ENCODE results near the gene TXNDC16.
"Not testable (repeated sequence)": the region's sequence is repeated elsewhere in the genome, so short reads cannot be mapped to it uniquely, and the experiment has no call there.

Gene TXNDC16, protein sequence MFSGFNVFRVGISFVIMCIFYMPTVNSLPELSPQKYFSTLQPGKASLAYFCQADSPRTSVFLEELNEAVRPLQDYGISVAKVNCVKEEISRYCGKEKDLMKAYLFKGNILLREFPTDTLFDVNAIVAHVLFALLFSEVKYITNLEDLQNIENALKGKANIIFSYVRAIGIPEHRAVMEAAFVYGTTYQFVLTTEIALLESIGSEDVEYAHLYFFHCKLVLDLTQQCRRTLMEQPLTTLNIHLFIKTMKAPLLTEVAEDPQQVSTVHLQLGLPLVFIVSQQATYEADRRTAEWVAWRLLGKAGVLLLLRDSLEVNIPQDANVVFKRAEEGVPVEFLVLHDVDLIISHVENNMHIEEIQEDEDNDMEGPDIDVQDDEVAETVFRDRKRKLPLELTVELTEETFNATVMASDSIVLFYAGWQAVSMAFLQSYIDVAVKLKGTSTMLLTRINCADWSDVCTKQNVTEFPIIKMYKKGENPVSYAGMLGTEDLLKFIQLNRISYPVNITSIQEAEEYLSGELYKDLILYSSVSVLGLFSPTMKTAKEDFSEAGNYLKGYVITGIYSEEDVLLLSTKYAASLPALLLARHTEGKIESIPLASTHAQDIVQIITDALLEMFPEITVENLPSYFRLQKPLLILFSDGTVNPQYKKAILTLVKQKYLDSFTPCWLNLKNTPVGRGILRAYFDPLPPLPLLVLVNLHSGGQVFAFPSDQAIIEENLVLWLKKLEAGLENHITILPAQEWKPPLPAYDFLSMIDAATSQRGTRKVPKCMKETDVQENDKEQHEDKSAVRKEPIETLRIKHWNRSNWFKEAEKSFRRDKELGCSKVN

DNA sequence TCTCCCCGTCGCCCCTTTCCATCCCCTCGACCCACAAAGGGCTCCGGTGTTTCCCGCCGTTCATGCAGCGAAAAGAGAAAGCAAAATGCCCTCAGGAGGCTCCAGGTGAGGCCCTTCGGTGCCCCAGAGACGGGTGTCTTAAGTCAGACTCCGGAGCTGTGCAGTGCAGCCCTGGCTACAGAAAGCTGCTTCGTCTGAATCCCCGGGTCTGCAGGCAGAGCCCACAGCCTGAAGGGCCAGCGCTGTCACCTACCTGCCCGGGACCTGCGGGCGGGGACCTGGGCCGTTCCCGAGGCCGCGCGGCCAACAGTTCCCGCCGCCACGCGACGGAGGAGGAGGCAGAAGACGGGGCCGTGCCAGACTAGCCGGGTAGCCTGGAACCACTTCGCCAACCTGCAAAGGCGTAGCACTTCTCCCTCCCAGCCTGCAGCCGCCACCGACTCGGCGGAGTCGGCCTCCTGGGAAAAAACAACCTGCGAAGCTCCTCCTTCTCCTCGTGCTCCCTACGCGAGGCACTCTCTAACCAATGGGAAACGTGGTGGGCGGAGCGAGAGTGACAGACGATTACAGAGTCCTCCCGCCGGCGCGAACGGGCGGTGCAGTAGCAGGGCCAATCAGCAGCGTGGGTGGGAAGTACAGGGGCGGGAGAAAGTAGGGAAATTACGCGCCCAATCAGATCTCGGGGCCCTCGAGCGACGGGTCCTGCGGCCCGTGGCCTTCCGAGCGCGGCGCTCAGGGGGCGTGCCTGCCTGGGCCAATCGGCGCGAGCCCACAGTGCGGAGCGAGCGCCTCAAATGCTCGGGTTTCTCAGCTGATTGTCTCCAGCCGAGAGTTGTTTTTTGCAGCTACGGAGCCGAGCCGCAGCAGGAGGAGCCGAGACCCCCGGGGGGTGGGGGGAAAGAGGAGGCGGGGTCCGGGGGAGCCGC lies at the start of gene TXNDC16, which contains the start of gene GPR137C:
Gene TXNDC16 (minus strand): TSS at position 443 of the 926 bp plus-strand sequence. CDS start 8,948 bp downstream, outside the sequence.
Gene GPR137C (plus strand): TSS at position 774 of the 926 bp plus-strand sequence. CDS start 312 bp downstream, outside the sequence.
- in situ Hi-C loops (cut with MboI; ENCODE audit: low sequenced_read_pairs): no loop called here

DNA sequence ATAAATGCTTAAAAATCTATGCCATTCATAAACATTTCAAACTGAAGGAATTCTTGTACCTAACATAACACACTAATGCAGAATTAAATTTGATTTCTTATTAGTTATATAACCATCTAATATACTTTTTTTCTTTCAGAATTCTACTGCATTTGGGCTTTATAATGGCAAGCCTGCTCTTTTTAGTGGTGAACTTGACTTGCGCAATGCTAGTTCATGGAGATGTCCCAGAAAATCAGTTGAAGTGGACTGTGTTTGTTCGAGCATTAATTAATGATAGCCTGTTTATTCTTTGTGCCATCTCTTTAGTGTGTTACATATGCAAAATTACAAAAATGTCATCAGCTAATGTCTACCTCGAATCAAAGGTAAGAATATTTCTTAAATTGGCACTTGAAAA lies 47.7 kb upstream of the TXNDC16 start:
- in situ Hi-C loops (cut with MboI; ENCODE audit: low sequenced_read_pairs): no loop called here

DNA sequence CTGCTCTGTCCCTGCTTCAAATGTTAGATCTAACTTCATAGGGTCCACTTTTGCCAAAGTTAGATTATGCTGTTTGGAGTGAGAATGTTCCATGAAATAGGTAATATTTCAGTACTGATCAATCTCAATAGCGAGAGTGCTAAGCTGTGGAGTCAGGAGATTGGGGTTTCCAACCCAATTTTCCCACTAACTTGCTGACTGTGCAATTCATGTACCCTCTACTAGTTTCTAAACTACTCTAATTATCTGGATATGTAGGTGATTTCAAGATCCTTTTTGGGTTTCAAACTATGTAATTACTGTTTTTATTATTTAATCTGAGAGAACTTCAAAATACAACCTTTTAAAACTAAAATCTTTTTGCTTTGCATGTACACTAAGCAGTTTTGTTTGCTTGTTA lies 46.3 kb upstream of the TXNDC16 start:
- in situ Hi-C loops (cut with MboI; ENCODE audit: low sequenced_read_pairs): no loop called here

DNA sequence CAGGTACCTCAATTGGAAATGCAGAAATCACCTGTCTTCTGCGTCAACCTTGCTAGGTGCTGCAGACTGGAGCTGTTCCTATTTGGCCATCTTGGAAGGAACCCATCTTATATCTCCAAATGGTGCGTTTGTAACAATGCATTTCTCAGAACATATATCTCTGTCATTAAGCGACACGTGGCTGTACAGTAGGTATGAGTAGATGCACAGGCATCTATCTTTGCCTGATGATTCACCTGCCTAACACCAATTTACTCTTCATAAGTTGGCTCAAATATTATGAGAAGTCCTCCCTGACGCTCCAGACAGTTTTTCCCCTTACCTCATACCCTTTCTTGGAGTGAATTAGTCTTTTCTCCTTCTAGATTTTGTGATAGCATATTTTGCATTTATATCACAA lies 44.6 kb upstream of the TXNDC16 start:
- in situ Hi-C loops (cut with MboI; ENCODE audit: low sequenced_read_pairs): no loop called here

DNA sequence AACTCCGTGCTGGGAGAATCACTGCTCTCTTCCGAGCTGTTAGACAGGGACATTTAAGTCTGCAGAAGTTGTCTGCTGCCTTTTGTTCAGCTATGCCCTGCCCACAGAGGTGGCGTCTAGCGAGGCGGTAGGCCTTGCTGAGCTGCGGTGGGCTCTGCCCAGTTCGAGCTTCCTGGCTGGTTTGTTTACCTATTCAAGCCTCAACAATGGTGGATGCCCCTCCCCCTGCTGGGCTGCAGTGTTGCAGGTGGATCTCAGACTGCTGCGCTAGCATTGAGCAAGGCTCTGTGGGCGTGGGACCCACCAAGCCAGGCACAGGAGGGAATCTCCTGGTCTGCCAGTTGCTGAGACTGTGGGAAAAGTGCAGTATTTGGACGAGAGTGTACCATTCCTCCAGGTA lies 44.0 kb upstream of the TXNDC16 start:
- in situ Hi-C loops (cut with MboI; ENCODE audit: low sequenced_read_pairs): no loop called here

DNA sequence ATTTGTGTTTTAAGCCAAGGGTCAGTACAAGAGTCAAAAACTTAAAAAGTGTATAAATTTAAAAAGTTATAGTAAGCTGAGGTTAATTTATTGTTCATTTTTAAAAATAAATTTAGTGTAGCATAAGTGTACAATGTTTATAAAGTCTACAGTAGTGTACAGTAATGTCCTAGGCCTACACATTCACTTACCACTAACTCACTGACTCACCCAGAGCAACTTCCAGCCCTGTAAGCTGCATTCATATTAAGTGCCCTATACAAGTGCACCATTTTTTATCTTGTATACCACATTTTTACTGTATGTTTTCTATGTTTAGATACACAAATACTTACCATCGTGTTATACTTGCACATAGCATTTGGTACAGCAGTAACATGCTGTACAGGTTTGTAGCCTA lies 38.0 kb upstream of the TXNDC16 start:
- in situ Hi-C loops (cut with MboI; ENCODE audit: low sequenced_read_pairs): no loop called here

DNA sequence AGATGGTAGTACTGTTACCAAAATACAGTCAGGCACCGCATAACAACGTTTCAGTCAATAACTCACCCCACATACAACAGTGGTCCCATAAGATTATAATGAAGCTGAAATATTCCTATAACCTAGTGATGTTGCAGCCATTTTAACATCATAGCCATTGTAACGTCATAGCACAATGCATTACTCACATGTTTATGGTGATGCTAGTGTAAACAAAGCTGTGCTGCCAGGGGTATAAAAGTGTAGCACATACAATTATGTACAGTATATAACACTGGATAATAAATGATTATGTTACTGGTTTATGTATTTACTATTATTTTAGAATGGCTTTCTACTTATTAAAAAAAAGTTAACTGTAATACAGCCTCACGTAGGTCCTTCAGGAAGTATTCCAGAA lies 37.3 kb upstream of the TXNDC16 start:
- in situ Hi-C loops (cut with MboI; ENCODE audit: low sequenced_read_pairs): no loop called here

DNA sequence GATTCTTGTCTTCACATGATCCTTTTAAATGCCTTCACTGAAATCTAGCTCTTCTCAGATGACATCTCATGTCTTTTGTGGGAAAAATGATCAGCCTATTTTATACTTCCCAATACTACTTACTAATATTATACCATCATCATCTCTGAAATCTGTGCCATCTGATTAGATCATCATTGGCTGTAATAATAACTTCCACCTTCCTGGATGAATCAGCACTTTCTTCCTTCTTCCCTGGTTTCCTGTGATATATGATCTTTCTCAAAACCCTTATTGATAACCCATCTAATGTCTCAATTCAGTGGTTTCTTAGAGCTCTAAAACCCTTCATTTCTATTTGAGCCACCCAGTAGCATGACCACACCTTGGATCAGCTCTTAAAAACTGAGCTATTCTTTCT lies 31.2 kb upstream of the TXNDC16 start:
- in situ Hi-C loops (cut with MboI; ENCODE audit: low sequenced_read_pairs): no loop called here

DNA sequence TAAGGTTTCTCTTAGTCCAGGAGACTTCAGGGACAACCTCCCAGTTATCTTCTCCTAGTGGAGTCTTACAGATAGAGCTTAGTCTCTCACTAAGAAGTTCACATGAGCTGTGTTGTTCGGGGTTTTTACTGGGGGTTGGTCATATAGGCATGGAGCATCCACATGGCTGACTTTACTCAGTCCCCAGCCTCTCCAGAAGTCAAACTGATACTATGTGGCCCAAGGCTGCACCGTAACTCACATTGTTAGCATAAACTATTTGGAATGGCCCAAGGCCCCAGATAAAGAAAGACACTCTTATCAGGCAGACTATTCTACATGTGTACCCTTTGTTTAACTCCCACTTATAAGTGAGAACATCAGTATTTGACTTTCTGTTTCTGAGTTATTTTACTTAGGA lies 23.6 kb upstream of the TXNDC16 start:
- in situ Hi-C loops (cut with MboI; ENCODE audit: low sequenced_read_pairs): no loop called here

DNA sequence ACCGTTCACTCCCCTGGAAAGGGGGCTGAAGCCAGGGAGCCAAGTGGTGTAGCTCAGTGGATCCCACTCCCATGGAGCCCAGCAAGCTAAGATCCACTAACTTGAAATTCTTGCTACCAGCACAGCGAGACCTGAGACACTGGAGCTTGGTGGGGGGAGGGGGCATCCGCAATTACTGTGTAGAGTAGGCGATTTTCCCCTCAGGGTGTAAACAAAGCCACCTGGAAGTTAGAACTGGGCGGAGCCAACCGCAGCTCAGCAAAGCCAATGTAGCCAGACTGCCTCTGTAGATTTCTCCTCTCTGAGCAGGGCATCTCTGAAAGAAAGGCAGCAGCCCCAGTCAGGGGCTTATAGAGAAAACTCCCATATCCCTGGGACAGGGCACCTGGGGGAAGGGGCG lies 16.1 kb upstream of the TXNDC16 start:
- in situ Hi-C loops (cut with MboI; ENCODE audit: low sequenced_read_pairs): not testable (repeated sequence)

DNA sequence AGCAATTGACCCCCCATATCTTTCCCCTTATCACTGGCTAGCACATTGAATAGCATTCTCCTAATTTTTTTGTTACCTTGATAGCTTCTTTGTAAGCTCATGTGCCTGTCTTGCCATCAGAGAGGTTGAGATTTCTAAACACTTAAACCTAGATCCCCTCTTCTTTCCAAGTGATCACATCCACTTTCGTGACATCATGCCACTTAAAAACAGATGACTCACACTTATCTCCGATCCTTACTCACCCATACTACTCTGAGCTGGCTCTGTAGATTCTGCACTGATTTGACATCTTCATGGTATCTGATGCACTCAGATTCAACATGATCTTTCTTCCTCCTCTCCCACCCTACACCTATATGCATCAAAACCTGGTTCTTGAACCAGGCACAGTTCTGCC lies 10.8 kb upstream of the TXNDC16 start:
- in situ Hi-C loops (cut with MboI; ENCODE audit: low sequenced_read_pairs): no loop called here

DNA sequence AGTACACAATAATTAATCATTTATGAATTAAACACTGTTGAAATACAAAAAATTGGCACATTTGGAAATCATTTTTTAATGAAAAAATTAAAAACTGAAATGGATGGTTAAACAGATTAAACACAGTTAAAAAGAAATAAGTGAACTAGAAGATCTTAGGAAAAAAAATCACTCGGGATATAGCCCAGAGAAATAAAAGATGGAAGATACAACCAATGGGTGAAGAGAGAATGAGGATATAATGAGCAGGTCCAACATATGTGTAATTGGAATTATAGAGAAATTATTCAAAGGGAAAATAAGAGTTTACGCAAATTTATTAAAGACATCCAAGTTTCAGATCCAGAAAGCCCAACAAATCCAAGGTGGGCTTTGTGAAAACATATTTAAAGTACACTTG lies 6.4 kb upstream of the TXNDC16 start:
- in situ Hi-C loops (cut with MboI; ENCODE audit: low sequenced_read_pairs): no loop called here

DNA sequence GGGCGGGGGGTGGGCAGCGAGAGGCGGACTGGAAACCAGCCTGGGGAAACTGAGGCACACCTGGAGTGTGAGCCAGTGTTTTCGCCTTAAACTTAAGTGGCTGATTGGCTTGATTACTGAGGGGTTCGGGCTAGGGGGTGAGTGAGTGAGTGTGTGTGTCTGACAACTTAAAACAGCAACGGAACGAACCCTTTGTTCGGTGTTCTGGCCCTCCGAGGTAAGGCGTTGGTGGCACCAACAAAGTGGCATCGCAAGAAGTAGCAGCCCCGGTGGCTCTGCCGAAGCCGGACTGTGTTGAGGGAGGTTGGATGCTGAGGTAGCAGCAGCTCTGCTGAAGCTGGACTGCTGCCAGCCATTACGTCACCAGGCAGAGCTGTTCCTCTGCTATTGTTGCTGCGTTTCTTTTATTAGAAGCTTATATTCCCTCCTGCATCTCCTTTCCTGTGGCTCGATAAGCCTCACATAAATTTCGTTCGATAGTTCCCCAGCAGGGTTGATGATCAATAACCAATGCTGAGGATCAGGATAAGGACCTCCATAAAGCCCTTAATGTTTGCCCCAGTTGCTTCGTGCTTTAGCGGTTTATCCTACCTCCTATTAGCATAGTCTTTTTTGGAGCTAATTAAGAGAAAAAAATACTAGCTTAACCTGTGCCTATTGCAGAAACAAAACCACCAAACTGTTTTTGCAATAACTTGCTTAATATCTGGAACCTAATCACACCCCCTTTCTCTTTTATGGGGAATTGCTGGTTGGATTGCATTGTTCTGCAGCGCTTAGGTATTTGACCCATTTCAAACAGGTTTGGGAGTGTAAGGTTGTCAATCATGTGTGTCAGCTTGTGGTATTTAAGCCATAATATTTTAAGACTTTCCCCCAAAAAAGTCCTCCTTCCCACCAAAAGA lies 1.6 kb upstream of the TXNDC16 start:
- in situ Hi-C loops (cut with MboI; ENCODE audit: low sequenced_read_pairs): no loop called here

DNA sequence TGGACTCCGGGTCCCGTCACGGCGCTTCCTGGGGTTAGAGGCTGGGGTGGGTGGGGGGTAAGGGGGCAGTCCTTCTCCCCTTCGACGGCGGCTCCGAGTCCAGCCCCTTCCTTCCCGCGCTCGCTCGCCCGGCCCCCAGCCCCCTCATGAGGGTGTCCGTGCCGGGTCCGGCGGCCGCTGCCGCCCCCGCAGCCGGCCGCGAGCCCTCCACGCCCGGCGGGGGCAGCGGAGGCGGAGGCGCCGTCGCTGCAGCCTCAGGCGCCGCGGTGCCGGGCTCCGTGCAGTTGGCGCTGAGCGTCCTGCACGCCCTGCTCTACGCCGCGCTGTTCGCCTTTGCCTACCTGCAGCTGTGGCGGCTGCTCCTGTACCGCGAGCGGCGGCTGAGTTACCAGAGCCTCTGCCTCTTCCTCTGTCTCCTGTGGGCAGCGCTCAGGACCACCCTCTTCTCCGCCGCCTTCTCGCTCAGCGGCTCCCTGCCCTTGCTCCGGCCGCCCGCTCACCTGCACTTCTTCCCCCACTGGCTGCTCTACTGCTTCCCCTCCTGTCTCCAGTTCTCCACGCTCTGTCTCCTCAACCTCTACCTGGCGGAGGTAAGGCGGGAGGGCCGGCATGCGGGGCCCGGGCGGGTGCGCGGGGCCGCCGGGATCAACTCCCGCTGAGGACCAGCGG lies 831 bp upstream of the TXNDC16 start:
- in situ Hi-C loops (cut with MboI; ENCODE audit: low sequenced_read_pairs): no loop called here

DNA sequence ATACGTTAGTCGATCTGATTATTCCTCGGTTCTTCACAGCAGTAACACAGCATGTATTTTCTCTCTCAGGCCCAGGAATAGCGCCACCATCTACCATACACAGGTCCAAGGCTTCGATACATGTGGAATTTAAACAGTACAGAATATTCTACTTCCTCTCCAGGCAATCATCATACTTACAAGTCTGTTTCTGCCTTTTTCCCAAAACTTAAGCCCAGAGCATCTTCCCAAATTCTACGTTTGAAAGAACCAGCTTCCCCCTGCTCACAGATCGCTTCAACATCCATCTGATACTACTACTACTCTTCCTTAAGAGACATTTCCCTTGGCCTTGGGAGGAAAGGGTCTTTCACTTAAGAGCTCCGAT lies 626 bp downstream of the TXNDC16 start:
- in situ Hi-C loops (cut with MboI; ENCODE audit: low sequenced_read_pairs): no loop called here

DNA sequence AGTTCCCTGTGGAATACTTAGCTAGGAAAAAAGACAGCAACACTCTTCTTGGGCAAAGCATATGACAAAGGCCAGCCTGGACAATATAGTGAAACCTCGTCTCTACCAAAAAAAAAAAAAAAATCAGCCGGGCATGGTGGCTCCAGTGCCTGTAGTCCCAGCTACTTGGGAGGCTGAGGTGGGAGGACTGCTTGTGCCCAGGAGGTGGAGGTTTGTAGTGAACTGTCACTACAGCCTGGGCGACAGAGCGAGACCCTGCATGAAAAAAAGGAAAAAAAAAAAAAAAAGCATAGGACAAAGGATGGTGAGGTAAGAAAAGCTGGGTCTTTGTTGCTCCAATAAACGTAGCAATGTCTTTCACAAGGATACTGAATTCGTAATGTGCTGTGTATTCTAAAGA lies 1.1 kb downstream of the TXNDC16 start:
- in situ Hi-C loops (cut with MboI; ENCODE audit: low sequenced_read_pairs): no loop called here

DNA sequence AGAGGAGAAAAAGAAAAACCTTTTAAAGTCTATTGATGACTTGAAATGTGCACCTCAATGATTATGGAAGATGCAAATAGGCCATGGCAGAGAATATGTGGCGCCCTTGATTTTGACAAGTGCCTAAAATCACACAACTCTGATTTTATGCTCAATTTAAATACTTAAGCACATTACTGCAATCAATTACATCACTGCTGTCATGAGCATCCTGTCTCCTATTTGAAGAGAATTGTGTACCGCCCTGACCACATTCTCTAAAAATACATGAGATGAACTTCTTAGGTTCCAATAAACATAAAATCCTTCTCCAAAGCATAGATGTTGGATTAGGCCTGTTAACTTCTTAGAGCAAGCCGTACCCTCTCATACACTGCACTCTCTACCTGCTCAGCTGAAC lies 1.6 kb downstream of the TXNDC16 start:
- in situ Hi-C loops (cut with MboI; ENCODE audit: low sequenced_read_pairs): no loop called here

DNA sequence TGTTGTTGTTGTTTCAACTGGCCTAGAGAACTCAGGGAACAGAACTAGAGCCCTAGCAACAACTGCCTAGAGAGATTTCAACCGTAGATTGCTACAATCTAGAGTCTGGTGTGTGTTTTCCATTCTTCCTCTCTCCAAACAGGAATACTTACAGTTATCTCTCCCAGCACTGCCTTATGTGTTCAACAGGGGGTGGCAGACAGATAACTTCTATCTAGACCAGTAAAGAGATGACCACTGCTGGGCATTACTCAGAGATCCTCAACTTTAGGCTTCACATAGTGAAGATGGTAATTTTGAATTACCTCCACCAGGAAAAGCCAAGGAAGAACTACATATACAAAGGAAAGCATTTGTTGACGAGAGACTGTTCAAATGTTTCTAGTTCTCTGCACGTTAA lies 4.8 kb downstream of the TXNDC16 start:
- in situ Hi-C loops (cut with MboI; ENCODE audit: low sequenced_read_pairs): no loop called here

DNA sequence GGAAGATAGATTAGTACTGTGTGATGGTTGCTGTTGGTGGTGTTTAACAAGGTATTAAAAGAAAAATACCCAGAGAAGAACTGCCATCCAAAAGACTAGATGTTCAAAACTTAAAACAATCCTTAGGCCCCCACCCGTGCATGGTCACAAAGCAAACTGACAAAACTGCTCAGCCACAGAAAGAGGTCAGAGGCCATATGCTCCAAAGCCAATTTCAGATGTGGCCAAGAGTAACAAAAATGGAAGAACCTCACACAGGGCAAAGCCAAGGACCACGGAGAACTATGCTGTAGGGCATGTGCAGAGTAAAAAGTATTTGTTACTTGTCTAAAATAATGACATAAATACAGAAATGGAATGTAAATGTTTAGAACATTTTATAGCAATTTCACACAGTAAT lies 5.3 kb downstream of the TXNDC16 start:
- in situ Hi-C loops (cut with MboI; ENCODE audit: low sequenced_read_pairs): no loop called here

DNA sequence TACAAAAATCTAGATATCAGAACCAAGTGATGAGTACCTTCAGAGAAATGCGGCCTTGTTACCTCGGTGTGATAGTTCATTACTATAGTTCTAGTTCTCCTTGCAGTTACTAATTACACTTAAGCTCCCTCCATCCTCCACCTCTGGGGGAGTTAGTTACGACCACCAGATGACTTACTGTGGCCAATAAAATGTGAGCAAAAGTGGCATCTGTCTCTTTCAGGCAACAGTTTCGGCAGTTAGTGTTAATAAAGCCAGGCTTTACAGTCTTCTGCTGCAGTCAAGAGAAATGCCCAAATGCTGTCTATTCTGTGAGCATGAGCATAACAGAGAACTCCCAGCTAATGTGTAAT lies 6.0 kb downstream of the TXNDC16 start:
- in situ Hi-C loops (cut with MboI; ENCODE audit: low sequenced_read_pairs): no loop called here
